ENCODE measurements around the gene CYP2U1. TPM values are rescaled to one million over a fixed set of nuclear protein-coding genes. Genes with fewer than 3 reads are reported as not detected.

CYP2U1 gene
- total and polyA plus RNA-seq, 2 donors (not counting 3 experiments of a cell fraction or from before 2014, with no cell fraction given) = 2.9 to 5.8 TPM

DNA sequence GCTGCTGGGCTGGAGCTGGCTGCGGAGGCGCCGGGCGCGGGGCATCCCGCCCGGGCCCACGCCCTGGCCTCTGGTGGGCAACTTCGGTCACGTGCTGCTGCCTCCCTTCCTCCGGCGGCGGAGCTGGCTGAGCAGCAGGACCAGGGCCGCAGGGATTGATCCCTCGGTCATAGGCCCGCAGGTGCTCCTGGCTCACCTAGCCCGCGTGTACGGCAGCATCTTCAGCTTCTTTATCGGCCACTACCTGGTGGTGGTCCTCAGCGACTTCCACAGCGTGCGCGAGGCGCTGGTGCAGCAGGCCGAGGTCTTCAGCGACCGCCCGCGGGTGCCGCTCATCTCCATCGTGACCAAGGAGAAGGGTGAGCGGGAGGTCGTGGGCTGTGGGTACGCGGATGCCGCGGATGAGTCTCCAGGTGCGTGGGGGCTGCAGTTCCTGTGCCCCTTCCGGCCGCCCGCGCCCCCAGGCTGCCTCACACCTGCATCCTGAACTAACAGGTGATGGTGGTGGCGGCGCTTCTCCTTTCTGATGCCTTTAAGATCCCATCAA, 499 bp downstream of the CYP2U1 start:
- TF ChIP-seq JUN (IDR thresholded peaks at IDR 0.05; ENCODE audit: borderline replicate concordance, insufficient read depth, insufficient read length, low read depth) = no peak
- TF ChIP-seq, protein P1, sequence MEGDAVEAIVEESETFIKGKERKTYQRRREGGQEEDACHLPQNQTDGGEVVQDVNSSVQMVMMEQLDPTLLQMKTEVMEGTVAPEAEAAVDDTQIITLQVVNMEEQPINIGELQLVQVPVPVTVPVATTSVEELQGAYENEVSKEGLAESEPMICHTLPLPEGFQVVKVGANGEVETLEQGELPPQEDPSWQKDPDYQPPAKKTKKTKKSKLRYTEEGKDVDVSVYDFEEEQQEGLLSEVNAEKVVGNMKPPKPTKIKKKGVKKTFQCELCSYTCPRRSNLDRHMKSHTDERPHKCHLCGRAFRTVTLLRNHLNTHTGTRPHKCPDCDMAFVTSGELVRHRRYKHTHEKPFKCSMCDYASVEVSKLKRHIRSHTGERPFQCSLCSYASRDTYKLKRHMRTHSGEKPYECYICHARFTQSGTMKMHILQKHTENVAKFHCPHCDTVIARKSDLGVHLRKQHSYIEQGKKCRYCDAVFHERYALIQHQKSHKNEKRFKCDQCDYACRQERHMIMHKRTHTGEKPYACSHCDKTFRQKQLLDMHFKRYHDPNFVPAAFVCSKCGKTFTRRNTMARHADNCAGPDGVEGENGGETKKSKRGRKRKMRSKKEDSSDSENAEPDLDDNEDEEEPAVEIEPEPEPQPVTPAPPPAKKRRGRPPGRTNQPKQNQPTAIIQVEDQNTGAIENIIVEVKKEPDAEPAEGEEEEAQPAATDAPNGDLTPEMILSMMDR (IDR thresholded peaks at IDR 0.05; ENCODE audit: extremely low read depth in 1 of 2, insufficient read depth in 1 of 2, low read depth in 1 of 2, low read length in 2 of 2) = no peak
- peak; percentile 16 for TF ChIP-seq EZH2 (IDR thresholded peaks at IDR 0.05; ENCODE audit: borderline replicate concordance, low read depth, low read length, severe bottlenecking)
- TF ChIP-seq, protein P2, sequence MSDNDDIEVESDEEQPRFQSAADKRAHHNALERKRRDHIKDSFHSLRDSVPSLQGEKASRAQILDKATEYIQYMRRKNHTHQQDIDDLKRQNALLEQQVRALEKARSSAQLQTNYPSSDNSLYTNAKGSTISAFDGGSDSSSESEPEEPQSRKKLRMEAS (IDR thresholded peaks at IDR 0.05; ENCODE audit: insufficient read depth, insufficient read length) = peak; percentile 63
- no peak for TF ChIP-seq FOS (IDR thresholded peaks at IDR 0.05; ENCODE audit: borderline replicate concordance, insufficient read depth, low read length)
- TF ChIP-seq MYC (IDR thresholded peaks at IDR 0.05; ENCODE audit: low read depth, low read length) = no peak
- no peak for TF ChIP-seq POLR2A (IDR thresholded peaks at IDR 0.05; ENCODE audit: low read depth, low read length)
- TF ChIP-seq GATA2 (IDR thresholded peaks at IDR 0.05; ENCODE audit: insufficient read depth, insufficient read length, low read depth, low read length) = no peak
- TF ChIP-seq POLR2AphosphoS5 (IDR thresholded peaks at IDR 0.05; ENCODE audit: insufficient read depth, low read depth, low read length) = no peak
- ChIA-PET POLR2A (no interaction called here), CTCF (interaction anchor here (0.7 to 1.4 kb wide), 5 partner anchors 10 to 173 kb away, joined by 3 to 4 read pairs (median 3); partner anchors contain the start of gene HADH)
- H2AFZ ChIP-seq (ENCODE audit: low read depth, low read length) = peak overlapping the region; percentile 98
- no peaks in the 10 kb centered on the region for H3K9me3 ChIP-seq (replicated peaks; ENCODE audit: control insufficient read depth, insufficient read depth, low read length)
- no peaks in the 10 kb centered on the region for H3K27me3 ChIP-seq (ENCODE audit: control insufficient read depth in 2 of 2, insufficient read depth in 2 of 2, low read length in 2 of 2)
- peak overlapping the region; percentile 22 to 76 (median 73) for H3K4me3 ChIP-seq (replicated peaks in 1 of 3; ENCODE audit: insufficient read depth in 1 of 3, low read depth in 1 of 3, low read length in 3 of 3)
- H3K36me3 ChIP-seq (ENCODE audit: control insufficient read depth in 2 of 2, extremely low read depth in 1 of 2, insufficient read depth in 2 of 2, low read length in 2 of 2) = no peaks in the 10 kb centered on the region
- peaks cover 16% of the 10 kb centered on the region for H3K4me1 ChIP-seq (ENCODE audit: control insufficient read depth, extremely low read depth, insufficient read depth, low read length)
- peak overlapping the region; percentile 65 for H3K9ac ChIP-seq (replicated peaks; ENCODE audit: extremely low read depth, insufficient read depth, low read length)
- FAIRE-seq (no peak), DNase-seq (ENCODE audit: low read depth, low spot score) (no peak)
- peak overlapping the region; percentile 90 for H3K4me2 ChIP-seq (ENCODE audit: insufficient read depth, low read length)
- no peaks in the 10 kb centered on the region for H4K20me1 ChIP-seq (replicated peaks; ENCODE audit: control insufficient read depth, extremely low read depth, insufficient read depth, low read length)
- BruUV-seq (replicated peaks) = no TSS peak
- H3K27ac ChIP-seq (ENCODE audit: insufficient read depth, low read depth, low read length) = peak overlapping the region; percentile 2
- dilution Hi-C loops (cut with MboI; ENCODE audit: extremely low pct_ligation_motif_present, low sequenced_read_pairs) (no loop called here), intact Hi-C loops (cut with micrococcal nuclease) (loop anchor here (1.0 kb wide), 2 partner anchors 58 to 108 kb away; partner anchors contain the start of gene SGMS2)
- no peaks in the 10 kb centered on the region for H3K79me2 ChIP-seq (ENCODE audit: control insufficient read depth, insufficient read depth, low read length)
- H3K9me1 ChIP-seq (replicated peaks; ENCODE audit: control insufficient read depth, extremely low read depth, insufficient read depth, low read length) = no peaks in the 10 kb centered on the region
